Measurements from ENCODE around the gene FAM20A. TPM values are rescaled to one million over a fixed set of nuclear protein-coding genes. Genes with fewer than 3 reads are reported as not detected.

FAM20A gene
- total and polyA plus RNA-seq, 2 of the 8 experiments (the other 6 are each of a cell fraction or from before 2014, with no cell fraction given) = 3.6 to 11.9 TPM

GRCh38 chr17:68580236-68580770 is 20.9 kb downstream of the FAM20A start:
- ChIA-PET POLR2A (ENCODE audit: partially characterized antibody) (interaction anchor here (1.3 kb wide), 1 partner anchor 40 kb away, joined by 3 read pairs; no protein-coding TSS in a partner anchor), CTCF (ENCODE audit: partially characterized antibody) (interaction anchor here (1.3 to 1.4 kb wide), 2 partner anchors 10 to 181 kb away, joined by 4 to 5 read pairs; no protein-coding TSS in a partner anchor)
- H3K56ac ChIP-seq (replicated peaks; ENCODE audit: insufficient read length, low read depth, low read length) = no peak overlapping the region
- H3K23me2 ChIP-seq (ENCODE audit: low read depth, low read length) = no peaks in the 10 kb centered on the region
- no peak overlapping the region for H2BK120ac ChIP-seq (replicated peaks; ENCODE audit: low read depth, low read length)
- peaks cover 0 to 2% (median 0%) of the 10 kb centered on the region in 4 experiments; a peak in 1 of 7 replicates for H3K4me1 ChIP-seq (replicated peaks in 1 of 4; ENCODE audit: control insufficient read depth in 3 of 4, insufficient read depth in 4 of 4, low read length in 3 of 4)
- H2BK12ac ChIP-seq (ENCODE audit: low read depth, low read length) = no peak overlapping the region
- no peak overlapping the region for H2BK15ac ChIP-seq (ENCODE audit: low read length)
- no peak overlapping the region for H3K4ac ChIP-seq (replicated peaks; ENCODE audit: insufficient read length, low read depth, low read length)
- H4K20me1 ChIP-seq (replicated peaks in 1 of 2; ENCODE audit: control insufficient read depth in 1 of 2, insufficient read depth in 2 of 2, low read length in 2 of 2) = no peaks in the 10 kb centered on the region
- H3K14ac ChIP-seq (ENCODE audit: insufficient read length) = no peak overlapping the region
- H3K27ac ChIP-seq (ENCODE audit: low read depth, low read length) = no peak overlapping the region
- no peak overlapping the region for H3K9ac ChIP-seq (replicated peaks in 1 of 4; ENCODE audit: extremely low read depth in 1 of 4, low read depth in 3 of 4, low read length in 3 of 4)
- no peak overlapping the region for H2BK5ac ChIP-seq (ENCODE audit: low read depth, low read length)
- no peak overlapping the region for H4K91ac ChIP-seq (replicated peaks; ENCODE audit: insufficient read length, low read length)
- FAIRE-seq (no peak), DNase-seq (ENCODE audit: low read depth in 1 of 2, low spot score in 2 of 2) (no peak)
- WGBS, 2 experiments (ENCODE audit: extremely low coverage in 1 of 2, insufficient coverage in 1 of 2, insufficient read length in 1 of 2, insufficient replicate concordance in 2 of 2, low coverage in 1 of 2, low lambda C conversion rate in 2 of 2, missing lambda C conversion rate in 1 of 2) = 93% methylated on average over 6 of the region's 6 CpGs; no CpG with 5 or more reads in 1 of the 2 experiments
- no peak overlapping the region for H3K4me2 ChIP-seq (ENCODE audit: insufficient read depth in 1 of 2, low read depth in 2 of 2, low read length in 2 of 2)
- no peaks in the 10 kb centered on the region for H3K36me3 ChIP-seq (ENCODE audit: control insufficient read depth in 2 of 4, insufficient read depth in 4 of 4, low read length in 3 of 4)
- TF ChIP-seq JUND (IDR thresholded peaks at IDR 0.05; ENCODE audit: low read length) (no peak), RAD21 (IDR thresholded peaks at IDR 0.05 in 1 of 2, conservative IDR thresholded peaks at IDR 0.05 in 1 of 2; ENCODE audit: low read depth in 2 of 2, low read length in 2 of 2) (no peak), FOSL1 (IDR thresholded peaks at IDR 0.05; ENCODE audit: insufficient read depth, low read depth, low read length) (no peak), JUN (IDR thresholded peaks at IDR 0.05; ENCODE audit: low read depth, low read length) (no peak), CHD2 (IDR thresholded peaks at IDR 0.05; ENCODE audit: low read length) (no peak)
- TF ChIP-seq, protein P1, sequence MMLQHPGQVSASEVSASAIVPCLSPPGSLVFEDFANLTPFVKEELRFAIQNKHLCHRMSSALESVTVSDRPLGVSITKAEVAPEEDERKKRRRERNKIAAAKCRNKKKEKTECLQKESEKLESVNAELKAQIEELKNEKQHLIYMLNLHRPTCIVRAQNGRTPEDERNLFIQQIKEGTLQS (IDR thresholded peaks at IDR 0.05; ENCODE audit: insufficient read depth, low read depth, low read length) = no peak
- H4K5ac ChIP-seq (ENCODE audit: insufficient read length, low read depth, low read length) = no peak overlapping the region
- H3K27me3 ChIP-seq (replicated peaks in 1 of 4; ENCODE audit: control insufficient read depth in 3 of 4, extremely low read depth in 1 of 4, insufficient read depth in 3 of 4, low read length in 3 of 4) = no peaks in the 10 kb centered on the region
- no peak overlapping the region for H4K8ac ChIP-seq (ENCODE audit: extremely low read depth, insufficient read depth, low read length)
- H3K9me3 ChIP-seq (ENCODE audit: insufficient read depth in 2 of 2, low read depth in 1 of 2, low read length in 1 of 2) = no peaks in the 10 kb centered on the region; a peak in 1 of 4 replicates
- H2BK20ac ChIP-seq (ENCODE audit: low read length) = no peak overlapping the region
- H3K79me1 ChIP-seq (ENCODE audit: low read depth, low read length) = no peaks in the 10 kb centered on the region
- no peak overlapping the region for H3K23ac ChIP-seq (ENCODE audit: insufficient read length)
- H2AFZ ChIP-seq (ENCODE audit: low read length) = no peak overlapping the region
- H3K18ac ChIP-seq (ENCODE audit: extremely low read depth, low read length) = no peak overlapping the region
- no peak overlapping the region for H3K4me3 ChIP-seq (ENCODE audit: extremely low read depth in 1 of 4, insufficient read depth in 2 of 4, low read depth in 3 of 4, low read length in 4 of 4)
- H3K79me2 ChIP-seq (ENCODE audit: control insufficient read depth in 1 of 2, insufficient read depth in 2 of 2, low read length in 2 of 2) = no peaks in the 10 kb centered on the region
- H2AK5ac ChIP-seq (ENCODE audit: low read depth, low read length) = no peak overlapping the region
